Aorta (tissue), 5 donors: ENCODE data around the gene KRTAP5-1. TPM values are rescaled to one million over a fixed set of nuclear protein-coding genes. Genes with fewer than 3 reads are reported as not detected.
A peak's percentile ranks its signal among the peaks of the same experiment; 100 is the strongest.

ENCODE experiments used
- ATAC-seq: fragments of 200-7000 bp; cut with Tn5 transposase; one replicate; pipeline ENCODE4 v1.9.1; 2022; ENCODE audit warnings: moderate library complexity; ENCODE audit not compliant: low FRiP score
- DNase-seq, 2 donors: peaks; one replicate each; pipeline ENCODE4 v3.0.0-alpha.2; 2020
- H3K27ac ChIP-seq, 2 donors: one replicate each; pipeline ENCODE4 v1.5.1; 2013; ENCODE audit warnings: low read length in 2 of 2, mild to moderate bottlenecking in 2 of 2, moderate library complexity in 2 of 2, control low read depth in 1 of 2, inconsistent platforms in 1 of 2, low read depth in 1 of 2
- H3K27me3 ChIP-seq, 2 donors: one replicate each; pipeline ENCODE4 v1.6.1; 2013; ENCODE audit warnings: control low read depth in 1 of 2, low read length in 1 of 2, mild to moderate bottlenecking in 1 of 2, moderate library complexity in 1 of 2; ENCODE audit not compliant: insufficient read depth in 2 of 2, control insufficient read depth in 1 of 2
- H3K36me3 ChIP-seq, 2 donors: one replicate each; pipeline ENCODE4 v1.6.1; 2013; ENCODE audit warnings: control low read depth in 1 of 2, low read length in 1 of 2, mild to moderate bottlenecking in 1 of 2; ENCODE audit not compliant: insufficient read depth in 2 of 2, control insufficient read depth in 1 of 2
- H3K4me1 ChIP-seq, 2 donors: one replicate each; pipeline ENCODE4 v1.6.1; 2013; ENCODE audit warnings: low read length in 2 of 2, control low read depth in 1 of 2, mild to moderate bottlenecking in 1 of 2, moderate library complexity in 1 of 2; ENCODE audit not compliant: insufficient read depth in 2 of 2, control insufficient read depth in 1 of 2
- H3K4me3 ChIP-seq, 2 donors: one replicate each; pipeline ENCODE4 v1.5.1; 2013; ENCODE audit warnings: low read length in 2 of 2, control low read depth in 1 of 2, mild to moderate bottlenecking in 1 of 2
- H3K9me3 ChIP-seq: one replicate; pipeline ENCODE4 v1.6.1; 2013; ENCODE audit warnings: mild to moderate bottlenecking, low read length; ENCODE audit not compliant: control insufficient read depth
- WGBS, 2 donors: extraction: QIAGEN DNeasy Blood & Tissue Kit; methylation state at CpG; one replicate each; pipeline ENCODE4 v1.1.7; 2013; 5-methylcytosine and 5-hydroxymethylcytosine counted together
- intact Hi-C, 2 donors: fragments of 100-400 bp; cut with DNase I; formaldehyde crosslinking; loops; one replicate each; pipeline versions ENCODE4 v1.14.2 to v1.15.0; 2022
- polyA plus RNA-seq, 2 donors: library from polyadenylated mRNA; stranded (reverse); fragments of 200-250 nt; gene quantifications; one replicate each; pipeline ENCODE4 v1.2.3, GENCODE V29; 2013
- total RNA-seq, 2 donors: library from RNA; stranded (reverse); fragmentation: NEBNext Ultra II Directional; extraction: Animal tissue kit (Norgen Biotek cat#: 25700); gene quantifications; one replicate each; pipeline ENCODE4 v1.2.1, GENCODE V29; 2021
- donor health status: healthy with polysubstance abuse.
- donor health status: Bipolar disorder and iron deficiency.
- donor health status: DM: no; HTN: no; CAD: no.
- donor health status: DM: no; HTN: no; CAD: no.
- donor health status: DM: yes; HTN: yes; CAD: no.

The KRTAP5-1 gene
- total and polyA plus RNA-seq, 4 donors = not detected

DNA sequence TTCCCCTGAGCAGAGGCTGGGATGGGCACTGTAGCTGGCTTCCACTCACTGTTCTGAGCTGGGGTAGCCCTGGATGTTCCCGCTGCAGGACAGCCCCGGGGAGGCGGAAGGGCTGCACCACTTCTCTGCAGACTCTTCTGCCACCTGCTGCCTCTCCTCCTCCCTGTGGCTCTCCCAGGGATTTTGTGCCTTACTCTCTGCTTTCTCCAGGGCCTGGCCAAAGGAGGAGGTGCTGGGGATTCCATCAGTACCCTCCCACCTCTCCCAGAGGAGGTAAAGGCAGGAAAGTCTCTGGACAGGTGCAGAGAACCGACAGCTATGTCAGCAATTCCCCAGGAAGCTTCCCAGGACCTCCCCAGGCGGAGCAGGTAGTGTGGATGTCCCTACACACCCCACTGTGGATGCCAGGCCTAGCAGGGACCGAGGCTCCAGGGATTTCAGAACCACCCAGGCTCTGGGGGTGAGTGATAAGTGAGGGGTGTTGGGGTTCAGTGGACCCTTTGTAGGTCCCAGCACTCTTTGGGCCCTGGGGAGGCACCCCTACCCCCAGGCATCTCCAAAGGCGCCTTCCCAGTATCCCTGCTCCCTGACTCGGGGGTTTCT lies 24.3 kb downstream of the KRTAP5-1 start:
- H3K27me3 ChIP-seq = no peaks in the 10 kb centered on the region
- H3K4me3 ChIP-seq = no peak overlapping the region
- peaks cover 0 to 3% of the 10 kb centered on the region in 2 donors for H3K36me3 ChIP-seq
- H3K4me1 ChIP-seq = no peaks in the 10 kb centered on the region
- intact Hi-C loops = no loop called here
- DNase-seq (no peak), ATAC-seq (no peak)
- H3K9me3 ChIP-seq = no peaks in the 10 kb centered on the region
- H3K27ac ChIP-seq = no peak overlapping the region
- WGBS, 2 donors = 89% methylated on average over 8 of the region's 8 CpGs

DNA sequence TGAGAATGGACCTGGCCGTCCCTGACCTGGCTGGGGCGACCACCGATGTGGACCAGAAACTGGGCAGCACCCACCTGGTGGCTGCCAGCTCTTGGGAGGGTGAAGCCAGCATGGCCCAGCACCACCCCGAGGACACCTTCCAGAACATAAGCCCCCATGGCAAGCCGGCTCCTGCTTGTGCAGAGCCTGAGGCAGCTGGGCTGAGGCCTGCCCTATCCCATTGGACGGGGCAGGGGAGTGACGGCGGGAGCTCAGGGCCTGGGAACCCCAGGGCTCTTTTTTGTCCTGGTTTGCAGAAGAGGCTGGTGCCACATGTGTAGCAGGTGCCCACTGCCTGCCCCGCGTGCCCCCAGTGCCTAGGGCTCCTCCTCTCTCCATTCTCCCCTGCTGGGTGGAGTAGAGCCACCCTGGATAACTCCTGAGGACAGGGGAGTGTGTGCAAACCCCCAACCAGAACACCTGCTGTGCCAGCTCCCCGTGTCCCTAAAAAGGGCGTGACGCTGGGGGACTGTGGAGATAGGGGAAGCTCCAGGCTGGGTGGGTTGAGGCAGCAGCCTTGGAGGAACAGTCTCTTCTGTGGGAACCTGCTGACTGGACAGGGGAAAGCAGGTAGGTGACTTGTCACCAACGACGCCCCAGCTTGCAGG lies 25.0 kb downstream of the KRTAP5-1 start:
- WGBS, 2 donors = 53 to 60% methylated on average over 15 of the region's 15 CpGs
- intact Hi-C loops = no loop called here

DNA sequence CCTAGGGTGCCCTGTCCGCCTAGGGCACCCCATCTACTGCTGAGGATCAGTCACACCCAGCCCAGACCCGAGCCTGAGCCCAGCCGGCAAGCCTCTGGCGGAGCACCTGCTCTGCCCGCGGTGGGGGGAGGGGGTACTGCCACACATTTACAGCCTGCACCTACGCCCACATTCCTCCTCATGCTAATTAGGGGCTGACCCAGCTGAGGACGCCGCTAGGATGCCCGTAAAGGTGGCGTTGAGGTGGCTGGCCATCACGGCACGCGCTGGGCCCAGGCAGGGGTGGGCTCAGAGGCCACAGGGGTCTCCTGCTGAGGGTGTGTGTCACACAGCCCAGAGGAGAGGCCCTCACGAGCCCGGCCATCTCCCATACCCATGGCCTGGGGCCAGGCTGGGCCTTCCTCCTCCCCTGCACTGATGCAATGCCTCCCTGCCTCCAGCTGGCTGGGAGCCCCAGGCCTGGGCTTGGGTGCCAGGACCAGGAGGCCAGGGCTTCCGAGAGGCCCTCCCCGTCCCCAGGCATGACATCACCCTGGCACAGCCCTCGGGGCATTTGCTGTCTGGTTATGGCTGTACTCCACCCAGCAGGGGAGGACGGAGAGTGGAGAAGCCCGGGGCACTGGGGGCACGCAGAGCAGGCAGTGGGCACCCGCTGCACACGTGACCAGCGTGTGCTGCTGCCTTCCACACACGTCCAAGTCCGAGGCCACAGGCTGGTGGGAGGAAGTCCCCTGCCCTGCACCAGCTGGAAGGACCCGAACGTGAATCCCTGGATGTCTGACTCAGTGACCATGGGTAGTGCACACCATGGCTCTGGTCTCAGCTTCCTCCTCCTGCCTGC lies 25.8 kb downstream of the KRTAP5-1 start:
- H3K4me1 ChIP-seq = no peaks in the 10 kb centered on the region
- H3K36me3 ChIP-seq = peaks cover 0 to 3% of the 10 kb centered on the region in 2 donors
- 2 to 6% methylated on average over 27 to 29 of the region's 29 CpGs for WGBS, 2 donors
- peak overlapping the region; percentile 96 to 97 for H3K27ac ChIP-seq
- no peaks in the 10 kb centered on the region for H3K27me3 ChIP-seq
- peak; percentile 96 to 98 for DNase-seq
- ATAC-seq = peak; percentile 90
- H3K4me3 ChIP-seq = no peak overlapping the region
- H3K9me3 ChIP-seq = no peaks in the 10 kb centered on the region
- intact Hi-C loops = loop anchor here in 1 of 2 donors (5.0 kb wide), 1 partner anchor 268 kb away; no protein-coding TSS in a partner anchor

More for the DNA sequence above, 25.0 kb downstream of the KRTAP5-1 start:
- ATAC-seq (no peak), DNase-seq (peak; percentile 40 to 77)
- no peaks in the 10 kb centered on the region for H3K27me3 ChIP-seq
- H3K4me3 ChIP-seq = no peak overlapping the region
- H3K27ac ChIP-seq = peak overlapping the region in 1 of 2 donors; percentile 13
- H3K4me1 ChIP-seq = no peaks in the 10 kb centered on the region
- no peaks in the 10 kb centered on the region for H3K9me3 ChIP-seq
- H3K36me3 ChIP-seq = peaks cover 0 to 3% of the 10 kb centered on the region in 2 donors

DNA sequence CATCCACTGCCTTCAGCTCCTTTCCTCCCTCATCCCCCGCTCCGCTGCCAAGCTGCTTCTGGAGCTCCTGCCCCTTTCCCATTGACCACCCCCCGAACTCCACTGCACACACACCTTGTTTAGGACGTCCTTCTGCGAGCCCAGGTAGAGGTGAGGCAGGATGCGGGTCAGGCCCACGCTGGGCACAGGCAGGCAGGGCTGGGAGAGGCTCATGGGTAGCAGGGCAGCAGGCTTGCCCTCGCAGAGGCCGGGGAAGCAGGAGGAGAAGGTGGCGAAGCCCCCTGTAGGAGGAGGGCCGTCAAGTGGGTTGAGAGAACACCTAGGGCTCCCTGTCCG lies 26.3 kb downstream of the KRTAP5-1 start:
- no peaks in the 10 kb centered on the region for H3K4me1 ChIP-seq
- intact Hi-C loops = loop anchor here in 1 of 2 donors (5.0 kb wide), 1 partner anchor 269 kb away; no protein-coding TSS in a partner anchor
- 23% methylated on average over 12 of the region's 12 CpGs for WGBS, 2 donors
- H3K27ac ChIP-seq = peak overlapping the region; percentile 96 to 97
- no peaks in the 10 kb centered on the region for H3K9me3 ChIP-seq
- peaks cover 0 to 3% of the 10 kb centered on the region in 2 donors for H3K36me3 ChIP-seq
- DNase-seq = no peak
- no peaks in the 10 kb centered on the region for H3K27me3 ChIP-seq
- no peak overlapping the region for H3K4me3 ChIP-seq
- no peak for ATAC-seq

DNA sequence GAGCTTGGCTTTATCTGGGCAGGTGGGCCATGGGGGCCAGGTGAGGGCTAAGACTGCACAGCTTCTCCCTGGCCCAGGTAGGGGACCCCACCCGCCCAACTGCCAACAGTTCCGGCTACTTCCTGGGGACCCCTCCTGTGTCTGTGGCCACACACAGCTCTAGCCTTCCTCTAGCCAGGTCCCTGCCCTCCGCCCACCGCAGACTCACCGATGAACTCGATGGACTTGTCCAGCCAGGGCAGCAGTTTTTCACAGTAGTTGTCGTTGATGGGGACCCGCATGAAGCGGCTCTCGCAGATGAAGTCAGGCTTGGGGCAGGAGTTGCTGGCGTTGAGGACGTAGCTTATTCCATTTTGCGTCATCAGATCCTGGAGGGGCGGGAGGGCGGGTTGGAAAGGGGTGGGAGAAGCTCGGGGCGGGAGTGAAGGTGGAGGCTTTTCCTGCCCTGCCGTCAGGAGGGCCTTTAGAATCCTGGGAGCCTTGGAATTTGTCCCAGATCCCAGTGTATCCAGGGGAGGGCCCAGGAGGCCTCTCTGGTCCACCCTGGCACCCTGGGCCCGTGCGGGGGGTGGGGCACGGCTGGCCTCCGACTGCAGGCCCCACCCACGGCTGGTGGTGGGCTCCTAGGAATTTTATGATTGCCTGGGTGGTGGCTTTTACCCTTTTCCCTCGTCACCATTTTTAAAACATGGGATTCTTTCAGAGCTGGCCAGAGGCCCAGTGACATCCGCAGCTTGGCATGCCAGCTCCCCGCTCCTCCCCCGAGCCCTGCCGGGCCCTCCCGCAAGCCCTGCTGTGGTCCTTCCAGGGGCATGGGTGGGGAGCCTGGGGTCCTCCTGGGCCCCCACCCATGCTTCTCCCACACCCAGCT lies 26.9 kb downstream of the KRTAP5-1 start:
- intact Hi-C loops = loop anchor here in 1 of 2 donors (5.0 kb wide), 1 partner anchor 269 kb away; no protein-coding TSS in a partner anchor
- ATAC-seq (peak; percentile 66), DNase-seq (peak; percentile 85 to 91)
- peak overlapping the region; percentile 96 to 97 for H3K27ac ChIP-seq
- H3K4me3 ChIP-seq = no peak overlapping the region
- H3K36me3 ChIP-seq = peaks cover 0 to 3% of the 10 kb centered on the region in 2 donors
- H3K9me3 ChIP-seq = no peaks in the 10 kb centered on the region
- 14 to 16% methylated on average over 26 to 29 of the region's 29 CpGs for WGBS, 2 donors
- H3K4me1 ChIP-seq = no peaks in the 10 kb centered on the region
- no peaks in the 10 kb centered on the region for H3K27me3 ChIP-seq

DNA sequence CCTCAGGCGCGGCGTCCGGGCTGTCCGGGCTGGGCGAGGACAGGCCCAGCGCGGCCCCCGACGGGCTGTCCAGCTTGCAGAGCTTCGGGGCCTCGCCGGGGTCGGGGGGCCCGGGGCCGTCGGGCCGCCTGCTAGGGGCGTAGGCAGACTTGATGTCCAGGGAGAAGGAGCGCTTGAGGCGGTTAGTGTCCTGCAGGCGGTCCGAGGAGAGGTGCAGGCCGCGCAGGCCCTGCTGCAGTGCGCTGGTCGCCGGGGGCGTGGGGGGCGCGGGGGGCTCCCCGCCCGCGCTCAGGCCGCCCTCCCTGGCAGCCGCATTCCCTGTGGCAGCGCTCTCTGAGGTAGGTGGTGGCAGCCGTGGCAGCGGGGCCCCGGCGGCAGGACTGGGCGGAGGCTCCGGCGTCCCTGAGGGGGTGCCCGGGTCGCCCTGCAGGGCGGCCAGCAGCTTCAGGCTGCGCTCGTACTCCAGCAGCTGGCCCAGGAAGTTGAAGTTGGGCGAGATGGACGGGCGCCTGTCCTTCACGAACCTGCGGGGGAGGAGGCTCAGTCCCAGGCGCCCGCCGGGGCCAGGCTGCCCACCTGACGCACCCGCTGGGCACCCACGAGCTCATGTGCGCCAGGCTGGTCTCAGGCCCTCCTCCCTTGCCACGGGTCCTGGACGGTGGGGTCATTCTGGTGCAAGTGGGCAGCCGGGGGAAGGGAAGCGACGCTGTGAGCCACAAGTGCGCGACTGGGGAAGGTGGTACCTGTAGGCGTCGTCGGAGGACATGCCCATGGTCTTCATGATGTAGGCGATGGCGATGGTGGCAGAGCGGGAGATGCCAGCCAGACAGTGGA lies 27.8 kb downstream of the KRTAP5-1 start:
- intact Hi-C loops = loop anchor here in 1 of 2 donors (5.0 kb wide), 1 partner anchor 270 kb away; no protein-coding TSS in a partner anchor
- Histone ChIP-seq H3K27ac (peak overlapping the region; percentile 34 to 83), H3K4me3 (no peak overlapping the region), H3K4me1 (no peaks in the 10 kb centered on the region), H3K36me3 (peaks cover 0 to 3% of the 10 kb centered on the region in 2 donors), H3K9me3 (no peaks in the 10 kb centered on the region), H3K27me3 (no peaks in the 10 kb centered on the region)
- DNase-seq (no peak), ATAC-seq (no peak)
- WGBS, 2 donors = 89 to 92% methylated on average over 42 to 74 of the region's 74 CpGs

DNA sequence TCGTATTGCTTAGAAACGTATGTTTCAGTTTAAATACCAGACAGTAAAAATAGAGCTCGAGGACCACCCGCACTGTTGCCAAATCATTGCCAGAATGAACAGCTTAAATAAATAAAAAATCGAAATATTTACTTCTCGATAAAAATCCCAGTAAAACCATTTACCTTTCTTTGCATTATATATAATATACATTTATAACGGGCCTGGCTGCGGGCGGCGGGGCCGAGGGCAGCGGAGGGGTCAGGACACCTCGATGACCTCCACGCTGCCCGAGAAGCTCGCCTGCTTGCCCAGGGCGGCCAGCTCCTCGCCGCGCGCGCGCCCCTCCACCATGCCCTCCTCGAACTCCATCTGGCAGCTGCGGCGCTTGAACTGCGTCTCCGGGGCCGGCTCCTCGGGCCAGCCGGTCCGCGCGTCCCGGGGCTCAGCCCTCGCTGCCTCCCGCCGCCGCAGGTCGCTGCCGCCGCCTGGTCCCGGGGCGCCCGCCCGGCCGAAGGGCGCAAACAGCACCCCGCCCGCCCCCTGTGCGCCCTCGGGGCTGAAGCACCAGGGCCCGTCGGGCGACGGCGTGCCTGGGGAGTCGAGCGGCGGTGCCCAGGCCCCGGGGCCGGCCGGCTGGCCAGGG lies 28.7 kb downstream of the KRTAP5-1 start:
- WGBS, 2 donors = 82% methylated on average over 63 of the region's 63 CpGs
- Histone ChIP-seq H3K36me3 (peaks cover 0 to 3% of the 10 kb centered on the region in 2 donors), H3K4me1 (no peaks in the 10 kb centered on the region), H3K4me3 (no peak overlapping the region), H3K27ac (no peak overlapping the region), H3K9me3 (no peaks in the 10 kb centered on the region), H3K27me3 (no peaks in the 10 kb centered on the region)
- intact Hi-C loops = loop anchor here in 1 of 2 donors (5.0 kb wide), 1 partner anchor 271 kb away; no protein-coding TSS in a partner anchor
- ATAC-seq = no peak
- no peak for DNase-seq
